ENCODE results near the gene ZNF423.
"Not testable (repeated sequence)": the region's sequence is repeated elsewhere in the genome, so short reads cannot be mapped to it uniquely, and the experiment has no call there.

Gene ZNF423

DNA sequence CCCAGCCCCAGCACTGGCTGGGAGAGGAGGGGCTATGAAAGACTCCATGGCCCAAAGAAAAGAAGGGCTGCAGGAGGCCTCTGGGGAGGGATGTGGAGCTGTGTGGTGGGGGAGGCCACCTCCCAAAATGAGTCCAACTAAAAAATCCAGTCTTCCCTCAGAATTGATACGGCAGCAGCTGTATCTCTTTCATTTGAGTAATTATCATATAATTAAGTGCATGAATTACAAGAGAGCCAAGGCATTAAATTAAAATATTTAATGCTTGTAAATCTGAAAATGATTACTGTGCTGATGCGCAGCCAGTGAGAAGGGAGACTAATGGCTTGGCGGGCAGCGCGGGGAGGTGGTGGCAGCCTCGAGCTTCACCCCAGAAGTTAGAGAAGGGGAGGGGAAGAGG, 289.5 kb downstream of the ZNF423 start:
- H3K79me2 ChIP-seq (ENCODE audit: insufficient read depth, low read length), result no peaks in the 10 kb centered on the region
- H3K9ac ChIP-seq (ENCODE audit: low read depth, low read length), result no peak overlapping the region
- no peaks in the 10 kb centered on the region for H3K4me1 ChIP-seq (ENCODE audit: insufficient read depth, low read length)
- H3K4me3 ChIP-seq (ENCODE audit: low read depth in 1 of 2, low read length in 2 of 2), result no peak overlapping the region
- H3K4me2 ChIP-seq (ENCODE audit: insufficient read depth, low read length), result no peak overlapping the region
- DNase-seq (no peak), ATAC-seq (ENCODE audit: insufficient read depth, low read depth) (no peak)
- H2AFZ ChIP-seq (ENCODE audit: low read depth, low read length), result no peak overlapping the region
- no peaks in the 10 kb centered on the region for H3K27me3 ChIP-seq (ENCODE audit: insufficient read depth, low read length, poor library complexity)
- no peaks in the 10 kb centered on the region for H4K20me1 ChIP-seq (ENCODE audit: insufficient read depth, low read length)
- TF ChIP-seq, protein P1, sequence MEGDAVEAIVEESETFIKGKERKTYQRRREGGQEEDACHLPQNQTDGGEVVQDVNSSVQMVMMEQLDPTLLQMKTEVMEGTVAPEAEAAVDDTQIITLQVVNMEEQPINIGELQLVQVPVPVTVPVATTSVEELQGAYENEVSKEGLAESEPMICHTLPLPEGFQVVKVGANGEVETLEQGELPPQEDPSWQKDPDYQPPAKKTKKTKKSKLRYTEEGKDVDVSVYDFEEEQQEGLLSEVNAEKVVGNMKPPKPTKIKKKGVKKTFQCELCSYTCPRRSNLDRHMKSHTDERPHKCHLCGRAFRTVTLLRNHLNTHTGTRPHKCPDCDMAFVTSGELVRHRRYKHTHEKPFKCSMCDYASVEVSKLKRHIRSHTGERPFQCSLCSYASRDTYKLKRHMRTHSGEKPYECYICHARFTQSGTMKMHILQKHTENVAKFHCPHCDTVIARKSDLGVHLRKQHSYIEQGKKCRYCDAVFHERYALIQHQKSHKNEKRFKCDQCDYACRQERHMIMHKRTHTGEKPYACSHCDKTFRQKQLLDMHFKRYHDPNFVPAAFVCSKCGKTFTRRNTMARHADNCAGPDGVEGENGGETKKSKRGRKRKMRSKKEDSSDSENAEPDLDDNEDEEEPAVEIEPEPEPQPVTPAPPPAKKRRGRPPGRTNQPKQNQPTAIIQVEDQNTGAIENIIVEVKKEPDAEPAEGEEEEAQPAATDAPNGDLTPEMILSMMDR (IDR thresholded peaks at IDR 0.05; ENCODE audit: borderline replicate concordance, extremely low read depth, low read length, poor library complexity, severe bottlenecking), result no peak
- TF ChIP-seq EZH2 (IDR thresholded peaks at IDR 0.05; ENCODE audit: borderline replicate concordance, low read depth, low read length, severe bottlenecking), result no peak
- no peaks in the 10 kb centered on the region for H3K9me3 ChIP-seq (ENCODE audit: insufficient read depth, low read length, severe bottlenecking)
- no peaks in the 10 kb centered on the region for H3K36me3 ChIP-seq (ENCODE audit: insufficient read depth, low read length)
- H3K27ac ChIP-seq (ENCODE audit: low read length), result no peak overlapping the region

DNA sequence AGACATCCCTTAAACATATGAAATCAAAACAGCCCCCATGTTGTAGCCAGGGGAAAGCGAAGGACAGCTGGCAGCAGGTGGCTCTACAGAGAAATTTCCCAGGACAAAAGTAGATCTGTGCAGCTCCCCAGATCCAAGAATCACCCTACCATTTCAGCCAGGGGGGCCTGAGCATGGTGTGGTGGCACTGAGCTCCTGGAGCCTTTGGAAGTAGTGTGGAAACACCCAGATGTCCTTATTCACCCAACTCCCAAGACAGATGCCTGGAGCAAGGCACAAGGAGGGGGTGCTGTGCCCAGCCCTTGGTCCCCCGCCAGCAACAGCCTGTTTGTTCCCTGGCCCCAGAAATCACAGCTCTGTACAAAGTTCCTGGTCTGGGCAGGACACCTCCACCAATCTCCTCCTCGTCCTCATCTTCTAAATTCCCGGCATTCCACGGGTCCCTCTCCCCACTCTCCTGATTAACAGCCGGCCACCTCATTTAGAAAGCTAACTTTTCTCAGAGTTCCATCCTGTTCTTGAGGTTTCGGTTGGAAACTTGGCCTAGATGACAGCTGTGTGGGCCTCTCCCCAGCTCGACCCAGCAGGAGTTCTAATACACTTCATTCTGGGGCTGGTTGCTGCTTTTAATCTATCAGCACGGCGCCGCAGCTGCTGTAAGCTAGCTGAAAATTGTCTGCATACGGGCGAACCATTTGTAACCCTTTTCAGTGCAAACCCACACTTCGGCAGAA, 291.2 kb downstream of the ZNF423 start:
- Histone ChIP-seq H3K4me2 (ENCODE audit: insufficient read depth, low read length) (no peak overlapping the region), H3K9ac (ENCODE audit: low read depth, low read length) (no peak overlapping the region), H3K36me3 (ENCODE audit: insufficient read depth, low read length) (no peaks in the 10 kb centered on the region), H3K79me2 (ENCODE audit: insufficient read depth, low read length) (no peaks in the 10 kb centered on the region), H2AFZ (ENCODE audit: low read depth, low read length) (no peak overlapping the region), H4K20me1 (ENCODE audit: insufficient read depth, low read length) (no peaks in the 10 kb centered on the region), H3K9me3 (ENCODE audit: insufficient read depth, low read length, severe bottlenecking) (no peaks in the 10 kb centered on the region), H3K4me3 (ENCODE audit: low read depth in 1 of 2, low read length in 2 of 2) (no peak overlapping the region), H3K4me1 (ENCODE audit: insufficient read depth, low read length) (no peaks in the 10 kb centered on the region), H3K27me3 (ENCODE audit: insufficient read depth, low read length, poor library complexity) (no peaks in the 10 kb centered on the region), H3K27ac (ENCODE audit: low read length) (no peak overlapping the region)
- ATAC-seq (ENCODE audit: insufficient read depth, low read depth), result no peak
- no peak for TF ChIP-seq EZH2 (IDR thresholded peaks at IDR 0.05; ENCODE audit: borderline replicate concordance, low read depth, low read length, severe bottlenecking)
- TF ChIP-seq, protein P1 (IDR thresholded peaks at IDR 0.05; ENCODE audit: borderline replicate concordance, extremely low read depth, low read length, poor library complexity, severe bottlenecking), result no peak
- DNase-seq, result no peak

DNA sequence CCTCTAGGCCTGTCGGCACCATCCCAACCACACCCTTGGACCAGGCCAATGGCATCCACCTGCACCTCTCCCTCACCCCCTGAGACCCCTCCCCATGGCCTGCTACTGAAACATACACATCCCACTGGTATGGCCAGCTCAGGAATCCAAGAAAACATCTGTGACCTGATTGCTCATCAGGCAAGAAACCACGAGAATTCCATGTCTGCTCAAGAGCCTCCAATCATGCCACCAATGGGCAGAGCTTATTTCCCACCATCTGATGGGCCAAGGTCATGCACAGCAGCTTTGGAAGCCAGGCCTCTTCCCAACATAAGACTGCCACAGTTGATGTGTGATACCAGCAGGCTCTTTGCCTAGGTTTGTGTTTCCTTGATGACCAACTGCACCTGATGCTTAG, 292.2 kb downstream of the ZNF423 start:
- DNase-seq (no peak), ATAC-seq (ENCODE audit: insufficient read depth, low read depth) (no peak)
- Histone ChIP-seq H2AFZ (ENCODE audit: low read depth, low read length) (no peak overlapping the region), H3K27me3 (ENCODE audit: insufficient read depth, low read length, poor library complexity) (no peaks in the 10 kb centered on the region), H3K4me3 (ENCODE audit: low read depth in 1 of 2, low read length in 2 of 2) (no peak overlapping the region), H3K9ac (ENCODE audit: low read depth, low read length) (no peak overlapping the region), H4K20me1 (ENCODE audit: insufficient read depth, low read length) (no peaks in the 10 kb centered on the region), H3K36me3 (ENCODE audit: insufficient read depth, low read length) (no peaks in the 10 kb centered on the region), H3K4me2 (ENCODE audit: insufficient read depth, low read length) (no peak overlapping the region), H3K4me1 (ENCODE audit: insufficient read depth, low read length) (no peaks in the 10 kb centered on the region), H3K9me3 (ENCODE audit: insufficient read depth, low read length, severe bottlenecking) (no peaks in the 10 kb centered on the region), H3K79me2 (ENCODE audit: insufficient read depth, low read length) (no peaks in the 10 kb centered on the region), H3K27ac (ENCODE audit: low read length) (no peak overlapping the region)
- TF ChIP-seq EZH2 (IDR thresholded peaks at IDR 0.05; ENCODE audit: borderline replicate concordance, low read depth, low read length, severe bottlenecking), result no peak
- TF ChIP-seq, protein P1 (IDR thresholded peaks at IDR 0.05; ENCODE audit: borderline replicate concordance, extremely low read depth, low read length, poor library complexity, severe bottlenecking), result no peak

DNA sequence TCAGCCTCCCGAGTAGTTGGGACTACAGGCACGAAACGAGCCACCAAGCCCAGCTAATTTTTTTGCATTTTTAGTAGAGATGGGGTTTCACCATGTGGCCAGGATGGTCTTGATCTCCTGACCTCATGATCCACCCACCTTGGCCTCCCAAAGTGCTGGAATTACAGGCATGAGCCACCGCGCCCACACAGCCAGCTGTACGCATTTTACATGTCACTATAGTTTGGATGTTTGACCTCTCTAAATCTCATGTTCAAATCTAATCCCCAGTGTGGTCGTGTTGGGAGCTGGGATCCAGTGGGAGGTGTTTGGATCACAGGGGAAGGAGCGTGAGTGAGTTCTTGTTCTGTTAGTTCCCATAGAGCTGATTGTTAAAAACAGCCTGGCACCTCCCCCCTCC, 293.0 kb downstream of the ZNF423 start:
- not testable (repeated sequence) for H3K36me3 ChIP-seq (ENCODE audit: insufficient read depth, low read length); H3K4me1 ChIP-seq (ENCODE audit: insufficient read depth, low read length); DNase-seq; H3K4me3 ChIP-seq (ENCODE audit: low read depth in 1 of 2, low read length in 2 of 2); H3K27ac ChIP-seq (ENCODE audit: low read length); H3K27me3 ChIP-seq (ENCODE audit: insufficient read depth, low read length, poor library complexity); H3K9me3 ChIP-seq (ENCODE audit: insufficient read depth, low read length, severe bottlenecking); H3K79me2 ChIP-seq (ENCODE audit: insufficient read depth, low read length); H3K9ac ChIP-seq (ENCODE audit: low read depth, low read length); H4K20me1 ChIP-seq (ENCODE audit: insufficient read depth, low read length); ATAC-seq (ENCODE audit: insufficient read depth, low read depth); H2AFZ ChIP-seq (ENCODE audit: low read depth, low read length); H3K4me2 ChIP-seq (ENCODE audit: insufficient read depth, low read length)
